RWPE1 (cell line): ENCODE results near the gene KLK1.
"Not testable (repeated sequence)": the region's sequence is repeated elsewhere in the genome, so short reads cannot be mapped to it uniquely, and the experiment has no call there.

ENCODE experiments used
- CTCF ChIA-PET: fragments of 350-600 bp; sonication (Branson Sonifier 250); formaldehyde crosslinking; extraction: SDS; loops from one replicate; lab custom pipeline; 2021; lab: Yijun Ruan, JAX
- POLR2A ChIA-PET: fragments of 400-600 bp; formaldehyde crosslinking; extraction: SDS; loops from one replicate; lab custom pipeline; 2020; ENCODE audit warnings: antibody characterized with exemption; ENCODE audit not compliant: low non-redundant PET; lab: Yijun Ruan, JAX
- DNase-seq: peaks from one replicate; pipeline ENCODE4 v3.0.0; 2012; ENCODE audit warnings: low spot score
- H3K27ac ChIP-seq: fragments of 450-650 bp; 2 replicates; pipeline ENCODE4 v1.5.1; 2017
- CTCF ChIP-seq: fragments of 450-650 bp; conservative IDR thresholded peaks from 2 replicates; pipeline ENCODE4 v1.5.1; 2017; ENCODE audit warnings: low read depth, mild to moderate bottlenecking

The KLK1 gene

DNA sequence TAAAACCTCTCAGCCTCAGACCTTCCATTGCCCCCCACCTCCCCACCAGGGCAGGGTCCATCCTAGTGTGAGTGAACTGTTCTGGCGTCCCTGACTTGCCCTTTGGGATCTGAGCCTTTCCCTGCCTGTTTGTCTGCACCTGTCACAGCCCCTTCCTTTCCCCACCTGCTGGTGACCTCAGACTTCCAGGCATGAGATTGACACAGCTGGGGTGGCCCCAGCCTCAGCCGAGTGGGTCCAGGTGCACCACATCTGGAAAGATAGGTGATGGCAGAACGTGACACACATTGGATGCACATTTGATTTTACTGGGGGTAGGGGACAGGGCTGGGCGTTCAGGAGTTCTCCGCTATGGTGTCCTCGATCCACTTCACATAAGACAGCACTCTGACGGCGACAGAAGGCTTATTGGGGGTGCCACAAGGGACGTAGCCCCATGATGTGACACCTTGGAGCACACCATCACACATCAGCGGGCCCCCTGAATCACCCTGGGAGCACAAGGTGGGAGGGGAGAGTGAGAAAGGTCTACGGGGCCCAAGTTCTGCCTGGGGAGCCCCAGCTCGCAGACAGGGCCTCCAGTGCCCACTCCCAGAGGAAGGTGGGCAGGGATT lies 4.6 kb downstream of the KLK1 start:
- ChIA-PET POLR2A (no interaction called here), CTCF (interaction anchor here (0.6 kb wide), 1 partner anchor 43 kb away, joined by 4 read pairs; no protein-coding TSS in a partner anchor)
- no peak for TF ChIP-seq CTCF
- DNase-seq = no peak
- H3K27ac ChIP-seq = no peak overlapping the region

DNA sequence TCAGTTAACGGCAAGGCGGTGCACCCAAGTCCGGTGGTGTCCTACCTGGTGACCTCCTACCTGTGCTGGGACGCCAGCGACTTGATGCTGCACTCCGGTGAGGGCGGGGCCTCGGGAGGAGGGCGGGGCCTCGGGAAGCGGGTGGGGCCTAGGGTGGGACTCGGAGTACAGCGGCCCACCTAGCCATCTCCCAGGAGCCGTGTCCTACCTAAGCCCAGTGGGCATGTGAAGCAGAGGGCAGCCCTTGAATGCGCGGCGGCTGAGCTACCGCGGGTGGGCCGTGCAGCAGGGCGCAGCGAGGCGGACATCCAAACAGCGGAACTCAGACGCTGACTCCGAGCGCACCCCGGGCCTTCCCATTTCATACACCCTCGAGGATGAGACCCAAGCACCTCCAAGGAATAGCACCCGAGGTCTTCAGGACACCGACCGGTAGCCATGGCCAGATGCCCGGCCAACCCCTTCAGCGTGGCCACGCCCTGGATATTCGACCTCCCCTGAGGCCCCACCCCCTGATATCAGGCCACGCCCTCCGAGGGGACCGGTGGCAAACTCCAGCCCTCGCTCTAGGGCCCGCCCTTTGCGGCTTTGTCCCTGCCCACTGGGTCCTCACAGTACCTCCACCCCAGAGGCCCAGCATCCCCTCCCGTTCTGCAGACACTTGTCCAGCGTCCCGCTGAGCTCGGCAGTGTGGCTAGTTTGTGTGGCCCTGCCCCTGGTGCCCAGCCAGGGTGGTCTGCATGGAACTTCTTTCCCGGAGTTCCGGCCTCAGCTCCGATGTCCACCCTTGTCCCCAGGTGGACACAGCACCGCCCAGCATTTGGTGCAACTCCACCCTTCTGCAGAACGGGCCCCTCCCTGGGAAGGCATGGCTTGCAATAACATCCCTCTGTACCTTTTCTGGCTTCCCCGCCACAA lies 5.4 kb downstream of the KLK1 start:
- no peak for TF ChIP-seq CTCF
- ChIA-PET CTCF (interaction anchor here (0.6 kb wide), 1 partner anchor 44 kb away, joined by 4 read pairs; no protein-coding TSS in a partner anchor), POLR2A (no interaction called here)
- DNase-seq = no peak
- H3K27ac ChIP-seq = no peak overlapping the region

- no peak for DNase-seq
- TF ChIP-seq CTCF = no peak
- H3K27ac ChIP-seq = no peak overlapping the region
- ChIA-PET POLR2A (no interaction called here), CTCF (no interaction called here)
Measured at GRCh38 chr19:50815439-50815838, 8.1 kb downstream of the KLK1 start.

DNA sequence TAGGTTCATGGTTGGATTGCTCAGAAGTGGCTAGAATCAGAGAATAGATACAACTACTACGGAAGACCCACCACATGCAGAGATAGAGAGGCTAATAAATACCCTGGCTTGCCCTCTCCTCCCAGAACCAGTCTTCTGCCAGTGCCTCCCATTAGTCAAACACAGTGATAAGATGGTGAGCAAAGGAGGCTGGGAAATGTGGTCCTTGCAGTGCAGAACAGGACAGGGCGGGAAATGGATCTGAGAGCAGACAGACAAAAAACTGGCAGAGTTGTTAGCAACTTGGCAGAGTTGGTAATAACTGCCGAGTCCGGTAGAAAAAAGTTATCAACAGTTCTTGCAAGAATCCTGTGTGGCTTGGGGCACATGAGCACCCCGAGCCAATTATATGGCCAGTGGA lies 8.7 kb downstream of the KLK1 start:
- POLR2A ChIA-PET = no interaction called here
- no peak for TF ChIP-seq CTCF
- no peak overlapping the region for H3K27ac ChIP-seq
- no peak for DNase-seq
- CTCF ChIA-PET = no interaction called here

GRCh38 chr19:50812474-50812873 lies 11.1 kb downstream of the KLK1 start:
- ChIA-PET CTCF (no interaction called here), POLR2A (no interaction called here)
- TF ChIP-seq CTCF = no peak
- H3K27ac ChIP-seq = no peak overlapping the region
- no peak for DNase-seq

GRCh38 chr19:50811622-50812238 lies 11.9 kb downstream of the KLK1 start:
- POLR2A ChIA-PET, H3K27ac ChIP-seq, DNase-seq, CTCF ChIA-PET: not testable (repeated sequence)
